Body of pancreas (tissue), 4 donors: ENCODE measurements around the gene MASP2.

Experiments used
- CTCF ChIP-seq, 7 experiments: fragments of 450-650 bp in 4 of 7; fragments of 200-600 bp in 3 of 7; sonication (generic) in 3 of 7; IDR thresholded peaks; one replicate each; pipeline ENCODE4 v1.5.1; 2016 to 2019; ENCODE audit warnings: antibody characterized with exemption in 7 of 7
- POLR2A ChIP-seq, 3 donors: fragments of 450-650 bp; IDR thresholded peaks; one replicate each; pipeline ENCODE4 v1.6.1; 2016; ENCODE audit warnings: antibody characterized with exemption in 3 of 3, mild to moderate bottlenecking in 2 of 3

GRCh38 chr1:11000526-11000925 is 46.5 kb downstream of the MASP2 start:
- TF ChIP-seq CTCF (IDR thresholded peaks at IDR 0.05) (no peak), POLR2A (IDR thresholded peaks at IDR 0.05) (no peak)
